Adrenal gland (tissue), 12 donors: ENCODE data around the gene CRELD1. TPM values are rescaled to one million over a fixed set of nuclear protein-coding genes. Genes with fewer than 3 reads are reported as not detected.

Experiments used
- DNase-seq, 7 donors: peaks; one replicate each; pipeline ENCODE4 v3.0.0-alpha.2; 2019 to 2020
- H3K27ac ChIP-seq, 5 donors: fragments of 200-600 bp; sonication (generic) in 4 of 5; 1 replicate in 3 of 5; 2 replicates in 2 of 5; pipeline versions ENCODE4 v1.5.1 to v1.8.0; 2016 to 2020; ENCODE audit warnings: mild to moderate bottlenecking in 1 of 5
- H3K27me3 ChIP-seq: fragments of 200-600 bp; 2 replicates; pipeline ENCODE4 v1.8.0; 2021
- H3K36me3 ChIP-seq, 2 donors: fragments of 200-600 bp; replicated peaks in 1 of 2; 1 replicate in 1 of 2; 2 replicates in 1 of 2; pipeline versions ENCODE4 v1.5.1 to v1.8.0; 2018 to 2022
- H3K4me1 ChIP-seq, 2 donors: fragments of 200-600 bp; replicated peaks in 1 of 2; 1 replicate in 1 of 2; 2 replicates in 1 of 2; pipeline versions ENCODE4 v1.5.1 to v1.8.0; 2018 to 2021
- H3K4me3 ChIP-seq, 4 donors: fragments of 200-600 bp; sonication (generic) in 3 of 4; one replicate each; pipeline ENCODE4 v1.5.1; 2016 to 2018
- H3K9me3 ChIP-seq, 3 donors: fragments of 200-600 bp; sonication (generic) in 1 of 3; replicated peaks in 1 of 3; 1 replicate in 2 of 3; 2 replicates in 1 of 3; pipeline versions ENCODE4 v1.5.1 to v1.8.0; 2016 to 2021
- POLR2A ChIP-seq, 2 donors: fragments of 450-650 bp; IDR thresholded peaks; one replicate each; pipeline ENCODE4 v1.6.1; 2017; ENCODE audit warnings: antibody characterized with exemption in 2 of 2, mild to moderate bottlenecking in 2 of 2, moderate library complexity in 1 of 2
- WGBS, 4 donors: extraction: QIAGEN DNeasy Blood & Tissue Kit in 2 of 4; methylation state at CpG; one replicate each; pipeline versions ENCODE4 v1.1.5 to v1.1.7; 2013 to 2017; 5-methylcytosine and 5-hydroxymethylcytosine counted together
- intact Hi-C, 2 donors: fragments of 100-400 bp; cut with DNase I; formaldehyde crosslinking; loops; one replicate each; pipeline versions ENCODE4 v1.14.1 to v1.15.0; 2022 to 2023
- polyA plus RNA-seq, 3 donors: library from polyadenylated mRNA; stranded (reverse); fragments of 200-250 nt in 2 of 3; fragments of 350-450 nt in 1 of 3; fragmentation: Illumina TruSeq in 1 of 3; extraction: RNeasy Lipid Tissue Mini Kit (QIAGEN cat#74804) in 1 of 3; gene quantifications; one replicate each; pipeline ENCODE4 v1.2.3, GENCODE V29; 2013 to 2014
- total RNA-seq, 9 donors: library from RNA; depleted of rRNA in 4 of 9; stranded (reverse); fragments of >200 nt in 4 of 9; fragments of 120-200 nt in 1 of 9; fragmentation: NEBNext Ultra II Directional in 1 of 9; extraction: Animal tissue kit (Norgen Biotek cat#: 25700) in 1 of 9; gene quantifications; one replicate each; pipeline versions ENCODE4 v1.1.0 to v1.2.4, GENCODE V29; 2013 to 2023
- TF ChIP-seq, protein P1 (sequence below), 6 experiments: fragments of 450-650 bp in 4 of 6; fragments of 200-600 bp in 2 of 6; sonication (generic) in 1 of 6; IDR thresholded peaks; 1 replicate in 5 of 6; 2 replicates in 1 of 6; pipeline versions ENCODE4 v1.5.1 to v1.8.0; 2016 to 2021; ENCODE audit warnings: antibody characterized with exemption in 6 of 6, mild to moderate bottlenecking in 2 of 6, moderate library complexity in 1 of 6
- donor health status: healthy with polysubstance abuse.
- donor health status: Bipolar disorder and iron deficiency.
- donor health status: DM: yes; HTN: yes; CAD: no.
- donor health status: DM: no; HTN: no; CAD: no.
- donor health status: DM: no; HTN: no; CAD: no.
- donor health status: DM: yes; HTN: yes; CAD: no.

Gene CRELD1
- total and polyA plus RNA-seq, 12 donors: 28.8 to 137 (median 47.8) TPM

GRCh38 chr3:9951962-9952805, 18.6 kb downstream of the CRELD1 start, which contains the start of gene PRRT3:
TSS of gene PRRT3 (minus strand) at chr3:9952408. CDS start at chr3:9950115, 2,293 bp downstream.
- Histone ChIP-seq H3K27me3 (no peaks in the 10 kb centered on the region), H3K36me3 (no peaks in the 10 kb centered on the region), H3K9me3 (no peaks in the 10 kb centered on the region), H3K4me3 (peak within 1 kb of the TSS in 2 of 4 donors; percentile 34 to 61), H3K4me1 (peaks cover 14 to 16% of the 10 kb centered on the region in 2 donors), H3K27ac (no peak within 1 kb of the TSS)
- TF ChIP-seq, protein P1, sequence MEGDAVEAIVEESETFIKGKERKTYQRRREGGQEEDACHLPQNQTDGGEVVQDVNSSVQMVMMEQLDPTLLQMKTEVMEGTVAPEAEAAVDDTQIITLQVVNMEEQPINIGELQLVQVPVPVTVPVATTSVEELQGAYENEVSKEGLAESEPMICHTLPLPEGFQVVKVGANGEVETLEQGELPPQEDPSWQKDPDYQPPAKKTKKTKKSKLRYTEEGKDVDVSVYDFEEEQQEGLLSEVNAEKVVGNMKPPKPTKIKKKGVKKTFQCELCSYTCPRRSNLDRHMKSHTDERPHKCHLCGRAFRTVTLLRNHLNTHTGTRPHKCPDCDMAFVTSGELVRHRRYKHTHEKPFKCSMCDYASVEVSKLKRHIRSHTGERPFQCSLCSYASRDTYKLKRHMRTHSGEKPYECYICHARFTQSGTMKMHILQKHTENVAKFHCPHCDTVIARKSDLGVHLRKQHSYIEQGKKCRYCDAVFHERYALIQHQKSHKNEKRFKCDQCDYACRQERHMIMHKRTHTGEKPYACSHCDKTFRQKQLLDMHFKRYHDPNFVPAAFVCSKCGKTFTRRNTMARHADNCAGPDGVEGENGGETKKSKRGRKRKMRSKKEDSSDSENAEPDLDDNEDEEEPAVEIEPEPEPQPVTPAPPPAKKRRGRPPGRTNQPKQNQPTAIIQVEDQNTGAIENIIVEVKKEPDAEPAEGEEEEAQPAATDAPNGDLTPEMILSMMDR (IDR thresholded peaks at IDR 0.05): no peak
- no peak for TF ChIP-seq POLR2A (IDR thresholded peaks at IDR 0.05)
- WGBS, 4 donors: 3 to 17% (median 6%) methylated on average over 8 to 51 of the region's 52 CpGs
- peak in 3 of 7 donors; percentile 29 to 41 (median 33) for DNase-seq
- intact Hi-C loops: no loop called here

- Histone ChIP-seq H3K4me3 (no peak overlapping the region), H3K9me3 (no peaks in the 10 kb centered on the region)
- 42 to 50% (median 49%) methylated on average over 12 of the region's 12 CpGs for WGBS, 4 donors
Measured at GRCh38 chr3:9955067-9955502, 21.5 kb downstream of the CRELD1 start.

GRCh38 chr3:9955611-9956352, 22.1 kb downstream of the CRELD1 start:
- 90 to 95% (median 93%) methylated on average over 4 to 5 of the region's 5 CpGs for WGBS, 4 donors
- Histone ChIP-seq H3K36me3 (no peaks in the 10 kb centered on the region), H3K4me1 (peaks cover 6 to 8% of the 10 kb centered on the region in 2 donors), H3K9me3 (no peaks in the 10 kb centered on the region), H3K27me3 (no peaks in the 10 kb centered on the region), H3K4me3 (no peak overlapping the region), H3K27ac (no peak overlapping the region)
- intact Hi-C loops: no loop called here
- no peak for TF ChIP-seq POLR2A (IDR thresholded peaks at IDR 0.05)
- TF ChIP-seq, protein P1 (IDR thresholded peaks at IDR 0.05): no peak
- no peak for DNase-seq

More at GRCh38 chr3:9955067-9955502, 21.5 kb downstream of the CRELD1 start:
- Histone ChIP-seq H3K36me3 (no peaks in the 10 kb centered on the region), H3K27me3 (no peaks in the 10 kb centered on the region), H3K27ac (no peak overlapping the region), H3K4me1 (peaks cover 6 to 8% of the 10 kb centered on the region in 2 donors)
- intact Hi-C loops: no loop called here
- TF ChIP-seq, protein P1 (IDR thresholded peaks at IDR 0.05): no peak
- no peak for TF ChIP-seq POLR2A (IDR thresholded peaks at IDR 0.05)
- DNase-seq: peak in 2 of 7 donors; percentile 15 to 49

GRCh38 chr3:9957214-9957613, 23.6 kb downstream of the CRELD1 start:
- peak in 1 of 7 donors; percentile 49 for DNase-seq
- peaks cover 0 to under 1% of the 10 kb centered on the region in 2 donors for H3K4me1 ChIP-seq
- no peaks in the 10 kb centered on the region for H3K36me3 ChIP-seq
- H3K27me3 ChIP-seq: no peaks in the 10 kb centered on the region
- 39 to 56% (median 53%) methylated on average over 5 of the region's 5 CpGs for WGBS, 4 donors
- TF ChIP-seq POLR2A (IDR thresholded peaks at IDR 0.05): no peak
- TF ChIP-seq, protein P1 (IDR thresholded peaks at IDR 0.05): no peak
- no peak overlapping the region for H3K4me3 ChIP-seq
- H3K27ac ChIP-seq: no peak overlapping the region
- H3K9me3 ChIP-seq: no peaks in the 10 kb centered on the region
- intact Hi-C loops: no loop called here
